GM12865 (cell line): Measurements from ENCODE around the gene SSR4.

ENCODE experiments used
- DNase-seq: peaks from one replicate; pipeline ENCODE4 v3.0.0; 2010; ENCODE audit warnings: low read depth
- H3K4me3 ChIP-seq: 2 replicates; pipeline ENCODE4 v1.5.1; 2011; ENCODE audit warnings: mild to moderate bottlenecking, low read depth, low read length, control low read depth
- TF ChIP-seq, protein P1 (sequence below): IDR thresholded peaks from 2 replicates; pipeline ENCODE4 v1.5.1; 2011; ENCODE audit warnings: low read length, control low read depth, low read depth, inconsistent platforms; ENCODE audit not compliant: insufficient read depth; ENCODE audit errors: missing control alignments

The SSR4 gene

DNA sequence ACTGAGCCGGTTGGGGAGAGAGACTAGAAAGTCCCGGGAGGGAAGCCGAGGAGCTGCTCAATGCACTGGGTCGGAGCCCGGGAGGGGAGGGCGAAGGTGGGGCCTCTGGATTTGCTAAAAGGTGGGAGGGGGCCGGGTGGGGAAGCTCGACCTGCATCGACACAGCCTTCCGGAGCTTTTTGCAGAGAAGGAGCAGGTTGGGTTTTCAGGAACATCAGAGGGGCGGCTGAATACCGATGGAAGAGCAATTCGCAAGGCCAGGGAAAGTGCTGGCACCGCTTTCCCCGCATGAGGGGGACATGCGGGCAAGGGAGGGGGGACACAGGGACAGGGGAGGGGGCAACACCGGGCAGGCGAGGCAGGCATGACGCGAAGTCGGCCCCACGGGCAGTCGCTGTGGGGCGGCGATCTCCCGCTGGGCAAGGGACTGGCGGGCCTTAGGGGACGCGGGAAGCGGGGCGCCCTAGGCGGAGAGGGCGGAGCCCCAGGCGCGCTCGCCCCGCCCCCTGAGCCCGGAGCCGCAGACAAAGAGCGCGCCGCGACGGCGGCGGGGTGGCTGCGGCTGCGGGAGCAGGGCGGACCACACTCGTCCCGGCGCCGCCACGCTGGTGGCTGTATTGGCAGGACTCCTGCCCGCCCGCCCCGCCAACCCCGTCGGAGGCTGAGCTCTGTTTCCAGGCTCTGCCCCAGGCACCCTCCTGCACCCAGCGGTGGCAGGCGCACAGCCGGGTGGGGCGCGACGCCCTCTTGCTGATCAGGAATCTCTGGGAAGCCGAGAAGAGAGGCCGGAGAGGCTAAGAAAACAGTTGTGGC is 24.3 kb downstream of the SSR4 start:
- TF ChIP-seq, protein P1, sequence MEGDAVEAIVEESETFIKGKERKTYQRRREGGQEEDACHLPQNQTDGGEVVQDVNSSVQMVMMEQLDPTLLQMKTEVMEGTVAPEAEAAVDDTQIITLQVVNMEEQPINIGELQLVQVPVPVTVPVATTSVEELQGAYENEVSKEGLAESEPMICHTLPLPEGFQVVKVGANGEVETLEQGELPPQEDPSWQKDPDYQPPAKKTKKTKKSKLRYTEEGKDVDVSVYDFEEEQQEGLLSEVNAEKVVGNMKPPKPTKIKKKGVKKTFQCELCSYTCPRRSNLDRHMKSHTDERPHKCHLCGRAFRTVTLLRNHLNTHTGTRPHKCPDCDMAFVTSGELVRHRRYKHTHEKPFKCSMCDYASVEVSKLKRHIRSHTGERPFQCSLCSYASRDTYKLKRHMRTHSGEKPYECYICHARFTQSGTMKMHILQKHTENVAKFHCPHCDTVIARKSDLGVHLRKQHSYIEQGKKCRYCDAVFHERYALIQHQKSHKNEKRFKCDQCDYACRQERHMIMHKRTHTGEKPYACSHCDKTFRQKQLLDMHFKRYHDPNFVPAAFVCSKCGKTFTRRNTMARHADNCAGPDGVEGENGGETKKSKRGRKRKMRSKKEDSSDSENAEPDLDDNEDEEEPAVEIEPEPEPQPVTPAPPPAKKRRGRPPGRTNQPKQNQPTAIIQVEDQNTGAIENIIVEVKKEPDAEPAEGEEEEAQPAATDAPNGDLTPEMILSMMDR: no peak
- no peak for DNase-seq
- no peak overlapping the region for H3K4me3 ChIP-seq

DNA sequence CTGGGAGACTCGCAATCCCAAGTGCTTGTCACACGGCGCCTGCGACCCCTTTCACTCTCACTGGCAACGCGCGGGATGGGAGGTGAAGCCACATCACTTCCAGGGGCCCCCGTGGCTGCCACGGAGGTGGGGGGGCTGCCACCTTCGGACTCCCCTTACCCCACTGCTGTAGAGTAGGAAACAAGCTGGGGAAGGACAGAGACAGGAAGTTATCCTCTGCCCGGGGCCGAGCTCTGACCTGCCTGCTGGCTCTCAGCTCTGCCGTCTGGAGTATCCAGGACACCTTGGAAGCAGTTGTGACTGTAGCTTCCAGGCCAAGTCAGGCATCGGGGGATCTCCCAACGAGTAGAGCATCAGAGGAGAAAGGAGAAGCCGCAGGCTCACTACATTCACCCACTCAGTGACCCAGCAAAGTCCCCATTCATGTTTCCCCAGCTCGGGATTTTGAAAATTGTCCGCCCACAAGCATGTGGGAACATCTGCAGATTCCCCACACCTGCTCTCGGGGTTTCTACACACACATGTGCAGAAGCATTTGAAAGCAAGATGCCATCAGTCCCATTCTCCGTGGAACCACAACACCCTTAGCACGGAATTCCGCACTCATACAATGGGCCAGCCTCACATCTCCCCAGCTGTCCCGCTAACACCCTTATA is 25.0 kb downstream of the SSR4 start:
- DNase-seq: no peak
- H3K4me3 ChIP-seq: no peak overlapping the region
- TF ChIP-seq, protein P1: no peak

DNA sequence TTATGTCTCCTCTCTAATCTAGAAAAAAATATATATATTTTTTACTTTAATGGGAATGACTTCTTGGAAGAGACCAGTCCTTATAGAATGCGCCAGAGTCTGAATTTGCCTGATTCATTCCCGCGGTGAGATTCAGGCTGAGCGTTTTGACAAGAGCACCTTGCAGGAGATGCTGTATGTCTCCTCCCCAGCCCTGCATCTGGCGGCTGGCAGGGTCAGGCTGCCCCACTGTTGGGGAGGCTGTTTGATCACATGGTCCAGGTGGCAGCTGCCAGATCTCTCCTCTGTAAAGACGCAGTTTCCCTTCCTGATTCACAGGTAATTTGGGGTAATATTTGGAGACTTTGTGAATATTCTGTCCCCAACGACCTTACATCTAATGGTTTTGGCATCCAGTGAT is 26.1 kb downstream of the SSR4 start:
- TF ChIP-seq, protein P1: no peak
- no peak overlapping the region for H3K4me3 ChIP-seq
- no peak for DNase-seq

DNA sequence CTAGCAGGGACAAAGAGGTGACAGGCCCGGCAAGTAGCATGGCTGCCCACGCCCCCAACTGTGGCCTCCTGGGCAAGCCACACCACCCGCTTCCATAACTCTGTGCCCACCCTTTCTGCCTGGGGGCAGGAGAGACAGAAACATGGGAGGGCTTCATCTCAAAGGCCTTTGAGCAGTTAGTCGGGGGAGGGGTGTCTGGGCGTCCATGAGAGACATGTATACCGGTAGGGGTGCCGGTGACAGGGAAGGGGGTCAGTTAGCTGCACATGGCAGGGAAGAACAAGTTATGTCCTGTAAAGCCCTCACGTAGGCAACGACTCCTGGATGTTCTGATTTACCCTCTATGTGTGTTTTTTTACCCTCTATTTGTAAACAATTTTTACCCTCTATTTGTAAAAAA is 26.6 kb downstream of the SSR4 start:
- H3K4me3 ChIP-seq: no peak overlapping the region
- TF ChIP-seq, protein P1: no peak
- DNase-seq: no peak

DNA sequence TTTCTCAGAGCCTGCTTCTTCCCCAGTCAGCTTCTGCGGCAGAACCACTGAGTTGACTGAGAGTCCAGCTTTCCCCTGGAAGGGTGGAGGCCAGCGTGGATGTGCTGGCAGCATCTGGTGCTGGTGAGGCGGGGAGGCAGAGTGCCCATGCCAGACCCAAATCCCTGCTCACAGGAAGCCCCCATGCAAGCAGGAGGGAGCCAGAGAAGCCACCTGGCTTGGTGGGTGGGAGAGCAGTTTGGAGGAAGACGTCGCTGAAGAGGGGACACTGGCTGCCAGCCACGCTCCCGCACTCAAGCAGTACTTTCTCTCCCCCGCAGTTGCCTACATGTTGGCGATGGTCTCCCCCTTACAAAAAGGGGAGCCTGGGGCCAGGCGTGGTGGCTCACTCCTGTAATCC is 29.9 kb downstream of the SSR4 start:
- DNase-seq: no peak
- TF ChIP-seq, protein P1: no peak
- no peak overlapping the region for H3K4me3 ChIP-seq

DNA sequence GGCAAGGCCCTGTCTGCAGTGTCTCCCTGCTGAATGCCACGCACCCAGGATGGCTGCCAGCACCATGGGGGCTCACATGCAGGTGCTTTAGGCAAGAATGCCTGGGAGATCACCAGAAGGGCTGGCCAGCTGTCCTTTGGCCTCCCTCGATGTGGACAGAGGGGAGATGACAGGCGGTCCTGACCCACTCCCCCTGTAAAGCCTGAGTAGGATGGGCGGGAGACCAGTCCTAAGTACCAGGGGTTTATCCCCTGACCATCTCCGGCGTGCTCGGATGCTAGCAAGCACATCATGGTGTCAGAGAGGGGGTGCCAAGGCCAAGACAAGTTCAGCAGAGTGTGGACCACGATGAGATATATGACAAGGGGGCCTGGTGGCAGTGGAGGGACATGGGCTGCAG is 30.6 kb downstream of the SSR4 start:
- TF ChIP-seq, protein P1: no peak

More for the DNA sequence above, 30.6 kb downstream of the SSR4 start:
- no peak overlapping the region for H3K4me3 ChIP-seq
- DNase-seq: no peak
